Neural progenitor cell (in vitro differentiated cells): ENCODE measurements around the gene CNTN2.

Source experiments
- EZH2 ChIP-seq: fragments of 200-600 bp; sonication (generic); IDR thresholded peaks from 2 replicates; pipeline ENCODE4 v1.6.1; 2017; ENCODE audit warnings: antibody characterized with exemption, mild to moderate bottlenecking, moderate library complexity
- EZH2phosphoT487 ChIP-seq: fragments of 200-600 bp; sonication (generic); IDR thresholded peaks from 2 replicates; pipeline ENCODE4 v1.6.1; 2017; ENCODE audit warnings: antibody characterized with exemption
- TF ChIP-seq, protein P1 (sequence below): fragments of 200-600 bp; sonication (generic); IDR thresholded peaks from 2 replicates; pipeline ENCODE4 v1.5.1; 2017; ENCODE audit warnings: antibody characterized with exemption, mild to moderate bottlenecking

GRCh38 chr1:205018381-205018780, 24.6 kb upstream of the CNTN2 start:
- TF ChIP-seq EZH2phosphoT487 (no peak), EZH2 (no peak)
- TF ChIP-seq, protein P1, sequence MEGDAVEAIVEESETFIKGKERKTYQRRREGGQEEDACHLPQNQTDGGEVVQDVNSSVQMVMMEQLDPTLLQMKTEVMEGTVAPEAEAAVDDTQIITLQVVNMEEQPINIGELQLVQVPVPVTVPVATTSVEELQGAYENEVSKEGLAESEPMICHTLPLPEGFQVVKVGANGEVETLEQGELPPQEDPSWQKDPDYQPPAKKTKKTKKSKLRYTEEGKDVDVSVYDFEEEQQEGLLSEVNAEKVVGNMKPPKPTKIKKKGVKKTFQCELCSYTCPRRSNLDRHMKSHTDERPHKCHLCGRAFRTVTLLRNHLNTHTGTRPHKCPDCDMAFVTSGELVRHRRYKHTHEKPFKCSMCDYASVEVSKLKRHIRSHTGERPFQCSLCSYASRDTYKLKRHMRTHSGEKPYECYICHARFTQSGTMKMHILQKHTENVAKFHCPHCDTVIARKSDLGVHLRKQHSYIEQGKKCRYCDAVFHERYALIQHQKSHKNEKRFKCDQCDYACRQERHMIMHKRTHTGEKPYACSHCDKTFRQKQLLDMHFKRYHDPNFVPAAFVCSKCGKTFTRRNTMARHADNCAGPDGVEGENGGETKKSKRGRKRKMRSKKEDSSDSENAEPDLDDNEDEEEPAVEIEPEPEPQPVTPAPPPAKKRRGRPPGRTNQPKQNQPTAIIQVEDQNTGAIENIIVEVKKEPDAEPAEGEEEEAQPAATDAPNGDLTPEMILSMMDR, result no peak
